UCSD-AML1 (cell line): ENCODE measurements around the gene SASH1.

ENCODE experiments used
- DNase-seq: peaks from one replicate; lab custom pipeline; 2025; ENCODE audit not compliant: unreplicated experiment; lab: John Stamatoyannopoulos, UW

SASH1 gene

DNA sequence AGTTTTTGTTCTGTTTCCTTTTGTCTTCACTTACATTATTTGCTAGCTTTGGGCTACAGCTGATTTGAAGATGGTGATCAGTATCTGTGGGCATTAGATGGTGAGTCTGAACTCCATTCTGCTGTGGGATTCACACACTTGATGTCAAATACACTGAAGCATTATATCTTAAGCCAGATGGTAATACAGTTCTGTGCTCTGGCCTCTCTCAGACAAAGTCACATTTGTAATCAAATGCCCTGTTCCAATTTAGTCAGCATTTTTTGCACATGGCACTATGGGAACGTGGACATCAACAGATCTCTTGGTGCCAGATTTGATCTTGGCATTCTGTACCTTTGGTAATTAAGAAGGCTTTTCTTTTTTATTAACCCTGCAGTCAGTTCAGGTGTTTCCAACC, 56.0 kb downstream of the SASH1 start:
- no peak for DNase-seq

DNA sequence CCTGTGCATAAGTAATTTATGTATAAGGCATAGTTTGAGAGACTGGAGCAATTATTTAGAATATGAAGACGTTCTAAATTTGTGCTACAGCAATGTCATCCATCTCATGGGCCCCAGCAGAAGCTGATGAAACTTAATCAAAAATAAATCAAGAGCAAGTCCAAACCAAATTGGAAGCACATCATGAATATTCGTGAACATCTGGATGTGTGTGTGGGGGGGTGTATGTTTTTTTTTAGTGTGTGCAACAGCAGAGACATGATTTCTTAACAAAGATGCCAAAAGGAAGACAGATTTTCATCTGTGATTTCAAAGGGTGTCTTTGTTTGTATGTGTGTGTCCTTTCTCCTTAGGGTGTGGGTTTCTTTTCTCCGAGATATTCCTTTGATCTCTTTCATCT, 58.9 kb downstream of the SASH1 start:
- DNase-seq: no peak

DNA sequence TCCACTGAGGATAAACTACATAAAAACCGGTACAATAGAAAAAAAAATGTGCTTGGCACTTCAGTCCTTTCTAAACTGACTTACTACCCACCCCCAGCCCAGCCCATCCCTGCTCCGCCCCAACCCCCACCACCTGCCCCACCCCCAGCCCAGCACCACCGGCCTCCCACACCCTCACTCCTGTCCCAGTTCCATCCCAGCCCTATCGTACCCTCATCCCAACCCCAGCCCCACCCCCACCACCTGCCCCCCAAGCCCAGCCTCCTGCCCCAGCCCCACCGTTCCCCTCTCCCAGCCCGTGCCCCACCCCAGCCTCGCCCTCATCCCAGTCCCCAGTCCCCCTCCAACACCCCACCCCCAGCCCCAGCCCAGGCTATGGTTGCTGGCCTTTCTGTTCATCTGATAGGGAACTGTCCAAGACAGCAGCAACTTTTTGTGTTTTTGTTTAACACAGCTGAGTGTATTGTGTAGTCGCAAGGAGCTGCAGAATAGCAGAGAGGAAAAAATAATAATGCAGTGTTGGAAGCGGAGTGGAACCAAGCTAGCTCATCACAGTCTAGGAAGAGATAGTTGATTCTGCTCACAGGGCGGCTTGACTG, 61.9 kb downstream of the SASH1 start:
- no peak for DNase-seq

DNA sequence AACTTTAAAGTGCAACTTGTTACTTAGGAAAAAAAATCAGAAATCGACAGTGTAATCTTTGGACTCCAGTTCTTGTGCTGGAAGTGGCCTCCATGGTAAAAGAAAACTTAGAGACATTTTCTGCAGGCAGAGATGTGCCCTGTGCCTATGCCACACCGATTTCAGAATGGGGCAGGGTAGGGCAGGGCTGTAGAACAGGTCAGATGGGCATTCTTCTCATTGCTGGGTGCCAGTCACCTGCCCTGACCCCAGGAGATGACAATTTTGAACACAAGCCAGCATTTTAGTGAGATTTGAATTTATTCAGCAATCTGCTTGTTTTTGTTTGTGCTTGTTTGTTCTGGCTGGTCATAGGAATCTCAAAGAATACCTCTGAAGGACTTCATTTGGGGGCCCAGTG, 63.3 kb downstream of the SASH1 start:
- DNase-seq: no peak

DNA sequence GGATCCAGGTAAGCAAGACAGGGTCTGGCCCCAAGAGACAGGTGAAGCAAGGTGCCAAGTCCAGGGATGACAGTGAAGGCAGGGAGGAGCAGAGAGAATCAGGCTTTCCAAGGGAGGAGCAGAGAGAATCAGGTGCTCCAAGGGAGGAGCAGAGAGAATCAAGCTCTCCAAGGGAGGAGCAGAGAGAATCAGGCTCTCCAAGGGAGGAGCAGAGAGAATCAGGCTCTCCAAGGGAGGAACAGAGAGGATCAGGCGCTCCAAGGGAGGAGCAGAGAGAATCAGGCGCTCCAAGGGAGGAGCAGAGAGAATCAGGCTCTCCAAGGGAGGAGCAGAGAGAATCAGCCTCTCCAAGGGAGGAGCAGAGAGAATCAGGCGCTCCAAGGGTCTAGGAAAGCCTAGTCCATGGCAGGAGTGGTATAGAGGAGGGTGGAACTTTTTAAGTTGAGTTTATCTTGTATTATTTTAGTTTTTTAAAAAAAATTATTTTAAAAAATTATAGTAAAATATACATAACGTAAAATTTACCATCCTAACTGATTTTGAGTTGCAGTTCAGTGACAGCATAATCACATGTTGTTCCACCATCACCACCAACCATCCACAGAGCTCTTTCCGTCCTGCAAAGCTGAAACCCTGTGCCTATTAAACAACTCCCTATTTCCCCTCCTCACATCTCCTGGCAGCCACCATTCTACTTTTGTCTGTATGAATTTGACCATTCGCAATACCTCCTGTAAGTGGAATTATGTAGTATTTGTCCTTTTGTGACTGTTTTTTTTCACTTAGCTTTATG, 64.1 kb downstream of the SASH1 start:
- no peak for DNase-seq

DNA sequence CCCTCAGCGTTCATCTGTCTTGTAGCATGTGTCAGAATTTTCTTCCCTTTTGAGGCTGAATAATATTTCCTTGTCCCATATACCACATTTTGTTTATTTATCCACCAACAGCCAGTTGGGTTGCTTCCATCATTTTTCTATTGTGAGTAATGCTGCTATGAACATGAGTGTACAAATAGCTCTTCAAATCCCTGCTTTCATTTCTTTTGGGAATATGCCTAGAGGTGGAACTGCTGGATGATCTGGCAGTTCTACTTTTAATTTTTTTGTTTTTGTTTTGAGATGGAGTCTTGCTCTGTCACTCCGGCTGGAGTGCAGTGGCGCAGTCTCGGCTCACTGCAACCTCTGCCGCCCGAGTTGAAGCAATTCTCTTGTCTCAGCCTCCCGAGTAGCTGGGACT, 64.7 kb downstream of the SASH1 start:
- DNase-seq: no peak

DNA sequence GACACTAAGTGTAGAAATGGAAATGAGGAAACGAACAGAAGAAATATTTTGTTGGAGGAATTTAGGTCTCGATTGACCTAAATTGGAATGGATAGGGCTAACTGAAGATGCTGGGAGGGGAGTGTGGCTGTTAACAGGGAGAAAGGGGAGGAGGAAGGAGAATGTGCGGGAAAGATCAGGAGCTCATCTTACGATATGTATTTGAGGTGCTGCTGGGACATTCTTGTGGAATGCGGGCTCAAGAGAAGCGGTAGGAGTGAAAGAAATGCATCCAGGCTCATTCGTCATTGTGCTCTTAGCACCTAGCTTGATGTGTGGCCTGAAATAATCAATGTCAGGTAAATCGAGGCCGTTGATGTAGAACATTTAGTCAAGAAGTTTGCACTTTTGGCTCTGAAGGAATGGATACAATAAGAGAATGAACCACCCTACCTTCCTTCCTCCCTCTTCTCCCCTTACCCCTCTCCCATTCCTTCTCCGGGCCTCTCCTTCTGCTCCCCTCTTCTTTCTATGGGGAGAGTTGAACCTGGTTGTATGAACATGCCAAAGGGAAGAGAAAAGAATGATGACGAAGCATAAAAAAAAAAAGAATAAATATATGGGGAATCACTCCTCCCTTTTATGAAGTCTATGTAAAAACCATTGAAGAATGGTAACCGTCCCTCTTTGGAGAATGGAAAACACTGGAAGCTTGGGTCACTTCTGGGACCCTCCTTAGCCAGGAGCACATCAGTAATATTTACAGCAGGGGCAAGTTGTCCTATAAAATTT, 70.9 kb downstream of the SASH1 start:
- DNase-seq: no peak

DNA sequence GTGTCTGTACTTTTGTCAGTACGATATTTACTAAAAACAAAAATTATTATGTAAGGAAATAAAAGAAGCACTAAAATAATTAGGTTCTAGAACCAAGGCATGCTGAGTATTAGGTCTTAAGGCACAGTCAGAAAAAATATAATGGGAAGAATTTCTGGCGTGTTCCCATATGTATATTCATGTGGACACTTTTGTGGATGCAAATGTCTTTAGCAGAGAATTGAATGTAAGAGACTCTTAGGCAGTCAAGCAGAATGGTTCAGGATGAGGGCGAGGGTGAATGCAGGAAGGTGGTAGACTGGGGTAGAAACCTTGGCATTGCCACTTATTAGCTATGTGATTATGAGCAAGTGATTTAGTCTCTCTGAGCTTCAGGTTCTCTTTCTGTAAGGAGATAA, 71.5 kb downstream of the SASH1 start:
- DNase-seq: no peak

DNA sequence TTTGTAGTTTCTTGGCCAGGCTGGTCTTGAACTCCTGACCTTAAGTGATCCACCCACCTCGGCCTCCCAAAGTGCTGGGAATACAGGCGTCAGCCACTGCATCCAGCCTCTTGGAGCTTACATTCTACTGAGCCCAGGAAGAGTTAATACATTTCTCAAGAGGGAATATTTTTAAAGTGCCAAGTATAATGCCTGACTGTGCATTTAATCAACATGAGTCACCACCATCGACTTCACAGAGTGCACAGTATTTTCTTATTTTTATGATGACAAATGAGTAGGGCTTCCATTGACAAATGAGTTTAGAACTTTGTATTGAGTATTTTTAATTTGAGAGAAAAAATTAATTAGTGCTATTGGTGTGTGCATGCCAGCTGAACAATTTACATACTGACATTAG, 72.2 kb downstream of the SASH1 start:
- no peak for DNase-seq

DNA sequence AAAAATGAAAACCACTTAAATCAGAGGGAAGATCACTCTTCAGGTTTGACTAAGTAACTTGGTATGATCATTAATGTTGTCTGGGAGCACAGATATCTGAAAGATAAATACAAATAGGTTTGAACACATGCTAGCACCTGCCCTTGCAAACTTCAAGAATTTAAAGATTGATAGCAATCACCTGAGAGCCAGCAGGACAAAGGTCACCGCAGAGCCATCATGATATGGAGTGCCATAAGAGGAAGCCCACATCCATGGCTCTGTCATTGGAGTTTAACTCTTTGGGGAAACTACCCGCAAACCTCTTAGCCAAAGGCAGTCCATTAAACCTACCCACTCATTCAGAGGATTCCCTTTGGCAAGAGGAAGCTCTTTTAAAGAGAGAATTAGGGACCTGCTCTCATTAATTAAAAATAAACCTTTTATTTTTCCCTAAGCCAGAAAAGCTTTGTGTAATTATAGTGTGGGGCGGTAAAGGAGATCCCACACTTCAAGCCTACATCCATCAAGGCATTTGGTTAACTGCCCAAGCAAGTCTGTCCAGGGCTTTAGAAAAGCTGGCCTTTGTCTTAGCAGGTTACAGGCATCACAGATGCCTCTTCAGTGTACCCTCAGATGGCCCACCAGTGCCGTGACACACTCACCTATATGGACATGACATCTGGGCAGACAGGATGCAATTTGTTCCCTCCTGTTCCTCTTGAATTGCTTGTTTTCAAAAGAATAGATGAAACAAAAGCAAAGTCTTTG, 73.0 kb downstream of the SASH1 start:
- DNase-seq: no peak

DNA sequence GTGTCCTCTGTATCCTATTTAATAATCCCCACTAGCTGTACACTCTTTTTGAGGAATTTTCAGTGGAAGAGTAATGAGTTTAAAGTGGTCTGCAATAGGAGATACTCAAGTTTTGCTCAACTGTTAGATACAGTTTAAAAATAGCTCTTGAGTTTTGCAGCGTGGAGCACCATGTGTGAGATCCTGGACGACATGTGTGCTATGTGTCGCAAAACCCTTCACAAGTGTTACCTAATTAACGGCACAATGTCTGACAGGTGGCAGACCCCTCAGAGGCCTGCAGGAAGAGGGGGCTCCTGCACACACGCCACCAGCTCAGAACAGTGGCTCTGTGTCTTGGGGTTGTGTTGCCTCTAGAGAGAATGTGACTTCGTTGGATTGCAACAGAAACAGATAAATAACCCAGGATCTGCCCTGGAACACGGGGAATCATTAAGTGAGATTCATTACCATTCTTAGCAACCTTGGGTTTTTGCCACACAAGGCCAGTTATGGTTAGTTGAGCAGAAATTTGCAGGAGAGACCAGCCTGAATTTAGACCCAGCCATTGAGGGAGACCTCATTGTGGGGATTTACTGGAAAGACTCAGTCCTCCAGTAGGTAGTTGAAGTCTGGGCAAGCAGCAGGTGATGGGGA, 73.8 kb downstream of the SASH1 start:
- DNase-seq: no peak

DNA sequence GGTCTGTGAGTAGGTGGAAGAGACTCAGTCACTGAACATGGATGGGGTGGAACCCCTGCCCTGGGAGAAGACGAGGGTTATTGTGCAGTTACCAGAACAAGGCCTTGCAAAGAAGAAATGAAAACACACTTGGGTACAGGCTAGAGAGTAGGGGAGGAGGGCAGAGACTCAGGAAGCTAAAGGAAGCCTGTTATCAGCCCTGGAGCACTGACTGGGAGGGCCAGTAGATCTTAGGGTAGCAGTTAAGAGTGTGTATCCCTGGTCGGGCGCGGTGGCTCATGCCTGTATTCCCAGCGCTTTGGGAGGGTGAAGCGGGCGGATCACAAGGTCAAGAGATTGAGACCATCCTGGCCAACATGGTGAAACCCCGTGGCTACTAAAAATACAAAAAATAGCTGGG, 74.4 kb downstream of the SASH1 start:
- no peak for DNase-seq

DNA sequence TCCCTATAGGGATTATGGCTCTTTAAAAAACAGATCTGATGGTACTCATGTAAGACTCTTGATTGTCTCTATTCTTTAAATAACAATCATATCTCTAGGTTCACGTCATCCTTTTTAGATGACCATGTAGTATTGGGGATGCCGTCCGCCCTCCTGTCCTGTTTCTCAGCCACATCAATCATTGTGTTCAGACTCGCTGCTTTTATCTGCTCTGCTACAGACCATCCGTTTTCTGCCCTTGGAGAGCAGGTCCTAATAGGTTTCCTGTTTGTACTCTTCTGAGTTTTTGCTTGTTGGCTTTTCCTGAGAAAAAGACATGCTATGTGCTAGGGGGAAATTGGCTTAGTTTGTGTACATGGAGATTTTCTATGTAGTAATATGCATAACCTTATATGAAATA, 76.8 kb downstream of the SASH1 start:
- DNase-seq: no peak

DNA sequence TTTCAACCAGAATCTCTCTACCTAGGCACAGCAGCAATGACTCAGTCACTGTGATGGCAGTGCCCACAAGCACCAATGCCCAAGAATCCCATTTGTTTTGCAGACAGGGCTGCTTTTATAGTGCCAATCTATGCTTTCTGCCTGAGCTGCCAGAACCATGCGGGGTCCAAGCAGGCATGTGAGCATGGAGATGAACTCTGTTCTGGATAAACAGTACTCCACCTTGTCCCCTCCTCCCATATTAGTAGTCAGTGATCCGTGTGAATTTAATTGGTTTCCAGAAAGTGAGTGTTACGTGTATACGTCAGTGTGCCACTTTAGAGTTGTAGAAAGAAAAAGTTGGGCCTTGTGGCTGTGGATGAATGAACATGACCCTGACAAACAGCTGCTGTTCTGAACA, 79.4 kb downstream of the SASH1 start:
- no peak for DNase-seq

DNA sequence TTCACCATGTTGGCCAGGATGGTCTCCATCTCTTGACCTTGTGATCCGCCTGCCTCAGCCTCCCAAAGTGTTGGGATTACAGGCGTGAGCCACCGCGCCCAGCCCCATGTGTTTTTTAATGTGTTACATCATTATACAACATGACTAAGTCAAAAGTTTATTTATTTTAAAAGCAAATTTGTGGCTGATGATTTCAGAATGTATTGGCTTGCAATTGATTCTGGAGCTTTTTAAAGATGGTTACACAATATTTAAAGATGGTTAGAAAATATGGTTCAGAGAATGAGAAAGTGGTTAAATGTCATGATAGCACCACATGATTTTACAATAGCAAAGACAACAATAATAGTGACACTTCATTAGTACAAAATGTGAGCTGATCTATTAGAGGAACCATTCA, 80.5 kb downstream of the SASH1 start:
- DNase-seq: no peak

DNA sequence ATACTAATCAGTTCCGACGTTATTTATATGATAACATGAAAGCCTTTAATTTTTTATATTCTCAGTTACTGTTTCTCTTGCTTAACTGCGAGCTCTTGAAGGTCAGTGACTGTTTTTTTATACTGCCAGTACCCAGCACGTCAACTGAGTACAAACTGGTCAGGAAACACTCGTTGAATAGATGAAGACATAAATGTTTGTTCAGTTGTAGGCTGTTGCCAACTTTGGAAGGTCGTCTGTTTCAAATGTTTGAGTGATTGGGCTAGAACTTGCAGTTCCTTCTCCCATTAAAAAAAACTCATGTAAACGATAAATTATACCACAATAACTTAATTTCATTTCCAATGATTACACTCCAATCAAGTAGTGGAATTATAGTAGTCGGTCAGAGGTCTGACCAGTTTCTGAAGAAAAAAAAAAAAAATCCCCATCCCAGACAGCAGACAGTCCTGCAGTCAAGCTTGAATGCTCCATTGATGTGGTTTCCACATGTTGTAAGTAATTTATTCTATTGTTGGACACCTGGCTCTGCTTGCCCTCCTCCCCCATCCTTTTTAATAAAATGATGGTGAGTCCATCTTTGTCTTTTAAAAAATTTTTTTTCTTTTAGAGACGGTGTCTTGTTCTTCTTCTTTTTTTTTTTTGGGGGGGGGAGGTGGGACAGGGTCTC, 81.1 kb downstream of the SASH1 start:
- no peak for DNase-seq

DNA sequence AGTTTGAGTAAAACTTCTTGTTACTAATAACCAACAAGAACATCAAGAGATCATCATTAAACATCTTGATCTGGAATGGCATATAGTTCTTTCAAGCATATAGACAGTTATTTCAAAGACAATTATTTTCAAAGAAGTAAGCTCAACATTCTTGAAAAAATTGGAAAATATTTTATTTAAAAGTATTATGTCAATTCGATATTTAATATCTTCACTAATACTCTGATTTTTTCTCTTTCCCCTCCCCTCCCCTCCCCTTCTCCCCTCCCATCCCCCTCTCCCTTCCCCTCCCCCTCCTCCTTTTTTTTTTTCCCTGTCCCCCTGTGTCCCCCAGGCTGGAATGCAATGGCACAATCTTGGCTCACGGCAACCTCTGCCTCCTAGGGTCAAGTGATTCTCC, 82.8 kb downstream of the SASH1 start:
- no peak for DNase-seq

DNA sequence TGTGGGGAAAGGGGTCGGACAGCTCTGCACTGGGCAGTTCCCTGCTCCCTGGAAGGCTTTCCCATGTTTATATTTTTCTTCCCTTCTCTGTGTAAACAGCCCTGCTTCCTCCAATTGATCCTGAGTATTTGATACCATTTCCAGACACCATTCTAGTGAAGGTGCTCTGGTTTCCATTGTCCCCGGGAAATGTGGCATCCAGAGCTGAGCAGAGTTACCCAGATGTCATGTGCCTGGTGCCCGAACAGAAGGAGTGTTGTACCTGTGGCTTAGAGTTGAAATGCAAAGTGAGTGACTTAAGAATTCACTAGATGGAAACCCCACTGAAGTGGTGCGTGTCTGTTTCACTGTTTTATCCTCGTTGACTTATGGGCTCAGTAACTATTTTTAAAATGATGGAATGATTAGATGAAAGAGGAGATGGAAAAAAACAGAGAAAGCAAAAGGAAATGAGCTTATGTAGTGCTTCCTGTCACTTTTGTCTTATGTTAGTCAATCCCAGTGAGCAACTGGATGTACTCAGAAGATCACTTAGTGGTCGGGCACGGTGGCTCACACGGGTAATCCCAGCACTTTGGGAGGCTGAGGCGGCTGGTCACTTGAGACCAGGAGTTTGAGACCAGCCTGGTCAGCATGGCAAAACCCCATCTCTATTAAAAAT, 83.8 kb downstream of the SASH1 start:
- DNase-seq: no peak

DNA sequence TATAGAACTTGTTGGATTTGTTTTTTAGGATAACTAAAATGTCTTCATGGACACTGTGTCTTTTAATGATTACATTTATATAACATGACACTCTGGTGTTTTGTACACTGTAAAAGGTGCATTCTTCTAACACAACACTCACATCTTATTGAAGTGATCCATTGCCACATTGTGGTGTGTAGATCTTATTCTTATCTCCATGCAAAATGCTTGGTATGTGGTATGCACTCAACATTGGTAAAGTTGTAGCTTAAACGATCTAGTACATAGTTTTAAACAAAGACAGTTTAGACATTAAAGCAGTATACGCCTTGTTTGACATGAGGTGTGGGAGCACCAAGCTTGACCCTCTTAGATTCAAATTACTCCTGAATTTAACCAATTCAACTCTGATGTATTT, 84.7 kb downstream of the SASH1 start:
- DNase-seq: no peak

DNA sequence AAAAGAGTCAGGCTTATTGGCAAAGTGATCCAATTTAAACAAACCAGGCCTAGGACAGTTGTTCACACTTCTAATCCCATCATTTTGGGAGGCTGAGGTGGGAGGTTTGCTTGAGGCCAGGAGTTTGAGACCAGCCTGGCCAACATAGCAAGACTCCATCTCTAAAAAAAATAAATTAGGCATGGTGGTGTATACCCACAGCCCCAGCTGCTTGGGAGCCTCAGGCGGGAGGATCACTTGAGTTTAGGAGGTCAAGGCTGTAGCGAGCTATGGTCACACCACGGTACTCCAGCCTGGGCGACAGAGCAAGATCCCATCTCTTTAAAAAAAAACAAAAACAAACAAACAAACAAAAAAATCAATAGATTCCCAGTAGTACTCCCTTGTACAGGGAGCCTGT, 86.8 kb downstream of the SASH1 start:
- no peak for DNase-seq
